ENCODE data around the gene PPP1R3G.

PPP1R3G gene

DNA sequence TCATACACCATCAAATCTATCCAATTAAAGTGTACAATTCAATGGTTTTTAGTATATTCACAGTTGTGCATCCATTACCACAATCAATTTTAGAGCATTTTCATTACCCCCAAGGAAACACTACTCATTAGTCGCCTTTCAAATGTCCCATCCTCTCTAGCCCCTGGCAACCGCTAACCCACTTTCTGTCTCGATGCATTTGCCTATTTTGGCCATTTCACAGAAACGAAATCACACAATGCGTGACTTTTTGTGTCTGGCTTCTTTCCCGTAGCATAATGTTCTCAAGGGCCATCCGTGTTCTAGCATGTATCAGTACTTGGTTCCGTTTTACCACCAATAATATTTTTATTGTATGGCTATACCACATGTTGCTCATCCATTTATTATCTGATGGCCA, 51.7 kb downstream of the PPP1R3G start:
- TF ChIP-seq, protein P1, sequence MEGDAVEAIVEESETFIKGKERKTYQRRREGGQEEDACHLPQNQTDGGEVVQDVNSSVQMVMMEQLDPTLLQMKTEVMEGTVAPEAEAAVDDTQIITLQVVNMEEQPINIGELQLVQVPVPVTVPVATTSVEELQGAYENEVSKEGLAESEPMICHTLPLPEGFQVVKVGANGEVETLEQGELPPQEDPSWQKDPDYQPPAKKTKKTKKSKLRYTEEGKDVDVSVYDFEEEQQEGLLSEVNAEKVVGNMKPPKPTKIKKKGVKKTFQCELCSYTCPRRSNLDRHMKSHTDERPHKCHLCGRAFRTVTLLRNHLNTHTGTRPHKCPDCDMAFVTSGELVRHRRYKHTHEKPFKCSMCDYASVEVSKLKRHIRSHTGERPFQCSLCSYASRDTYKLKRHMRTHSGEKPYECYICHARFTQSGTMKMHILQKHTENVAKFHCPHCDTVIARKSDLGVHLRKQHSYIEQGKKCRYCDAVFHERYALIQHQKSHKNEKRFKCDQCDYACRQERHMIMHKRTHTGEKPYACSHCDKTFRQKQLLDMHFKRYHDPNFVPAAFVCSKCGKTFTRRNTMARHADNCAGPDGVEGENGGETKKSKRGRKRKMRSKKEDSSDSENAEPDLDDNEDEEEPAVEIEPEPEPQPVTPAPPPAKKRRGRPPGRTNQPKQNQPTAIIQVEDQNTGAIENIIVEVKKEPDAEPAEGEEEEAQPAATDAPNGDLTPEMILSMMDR (IDR thresholded peaks at IDR 0.05; ENCODE audit: insufficient read depth, low read depth, low read length, missing control alignments) = no peak
- peak overlapping the region; percentile 4 for H3K4me3 ChIP-seq (ENCODE audit: low read depth, low read length)
- DNase-seq (ENCODE audit: low read depth) = peak; percentile 90

Data from GM12865 (cell line).